ENCODE results near the gene FAM89B. TPM values are rescaled to one million over a fixed set of nuclear protein-coding genes. Genes with fewer than 3 reads are reported as not detected.
A peak's percentile ranks its signal among the peaks of the same experiment; 100 is the strongest.

FAM89B gene
- polyA plus RNA-seq, 1 donor from 2014 or later, result 75.1 TPM

- Histone ChIP-seq H3K4me3 (ENCODE audit: low read length) (peak within 1 kb of the TSS; percentile 81), H3K9ac (ENCODE audit: low read length) (peak within 1 kb of the TSS; percentile 76), H3K36me3 (ENCODE audit: insufficient read depth, low read length) (no peaks in the 10 kb centered on the region), H3K9me3 (ENCODE audit: low read length) (no peaks in the 10 kb centered on the region), H3F3A (ENCODE audit: insufficient read depth, low read length, poor library complexity, severe bottlenecking) (no peaks in the 10 kb centered on the region), H3K4me2 (ENCODE audit: low read length) (peak within 1 kb of the TSS; percentile 84), H3K79me2 (replicated peaks; ENCODE audit: insufficient read depth, low read length) (peaks cover 18% of the 10 kb centered on the region), H3K27me3 (ENCODE audit: insufficient read depth, low read depth, low read length) (no peaks in the 10 kb centered on the region), H3K9me2 (ENCODE audit: insufficient read depth, low read length) (no peaks in the 10 kb centered on the region), H3K27ac (ENCODE audit: low read length) (peak within 1 kb of the TSS; percentile 66), H4K20me1 (ENCODE audit: insufficient read depth) (no peaks in the 10 kb centered on the region), H2AFZ (ENCODE audit: low read depth, low read length) (peak within 1 kb of the TSS; percentile 31)
- TF ChIP-seq MXI1 (conservative IDR thresholded peaks at IDR 0.05; ENCODE audit: poor library complexity, severe bottlenecking), result peak; percentile 76
- TF ChIP-seq CTCF (IDR thresholded peaks at IDR 0.05; ENCODE audit: poor library complexity, severe bottlenecking), result peak; percentile 34
- peak; percentile 34 for TF ChIP-seq POLR2AphosphoS5 (IDR thresholded peaks at IDR 0.05)
- peak; percentile 69 for TF ChIP-seq EP300 (conservative IDR thresholded peaks at IDR 0.05; ENCODE audit: poor library complexity, severe bottlenecking)
- TF ChIP-seq EZH2 (IDR thresholded peaks at IDR 0.05; ENCODE audit: borderline replicate concordance, insufficient read depth, low read length, poor library complexity, severe bottlenecking), result no peak
Measured at GRCh38 chr11:65615229-65615949, 43.1 kb downstream of the FAM89B start, which contains the start of gene PCNX3. Gene PCNX3, plus strand, starts transcription at chr11:65615776. Its CDS starts 536 bp downstream, at chr11:65616312.

DNA sequence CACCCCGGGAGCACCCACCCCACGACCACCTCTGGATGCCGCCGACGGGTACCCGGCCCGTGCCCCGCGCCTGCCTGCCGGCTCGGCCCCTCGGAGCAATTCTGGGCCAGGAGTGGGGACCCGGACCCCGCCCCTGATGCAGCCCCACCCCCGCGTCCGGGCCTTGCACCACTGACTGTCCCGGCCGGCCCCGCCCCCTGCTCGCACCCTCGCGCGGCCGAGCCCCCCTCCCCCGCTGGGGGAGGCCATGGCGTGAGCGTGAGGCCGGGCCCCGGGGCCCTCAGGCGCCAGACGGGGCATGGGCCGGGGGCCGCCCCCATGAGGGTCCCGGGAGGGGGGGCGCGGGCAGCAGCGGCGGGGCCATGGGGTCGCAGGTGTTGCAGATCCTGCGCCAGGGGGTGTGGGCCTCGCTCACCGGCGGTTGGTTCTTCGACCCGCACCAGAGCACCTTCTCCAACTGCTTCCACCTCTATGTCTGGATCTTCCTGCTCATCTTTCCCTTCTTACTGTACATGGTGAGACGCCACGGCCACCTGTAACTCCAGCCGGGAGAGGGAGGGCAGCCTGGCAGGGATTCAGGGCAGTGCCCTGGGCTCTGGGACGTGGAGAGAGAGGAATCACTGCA, 43.7 kb downstream of the FAM89B start:
- H3K79me2 ChIP-seq (replicated peaks; ENCODE audit: insufficient read depth, low read length), result peaks cover 18% of the 10 kb centered on the region
- H2AFZ ChIP-seq (ENCODE audit: low read depth, low read length), result no peak overlapping the region
- peak overlapping the region; percentile 84 for H3K4me2 ChIP-seq (ENCODE audit: low read length)
- no peaks in the 10 kb centered on the region for H3K9me2 ChIP-seq (ENCODE audit: insufficient read depth, low read length)
- no peaks in the 10 kb centered on the region for H3K27me3 ChIP-seq (ENCODE audit: insufficient read depth, low read depth, low read length)
- no peaks in the 10 kb centered on the region for H3F3A ChIP-seq (ENCODE audit: insufficient read depth, low read length, poor library complexity, severe bottlenecking)
- peak overlapping the region; percentile 76 for H3K9ac ChIP-seq (ENCODE audit: low read length)
- no peak for TF ChIP-seq SMC3 (conservative IDR thresholded peaks at IDR 0.05; ENCODE audit: poor library complexity)
- no peaks in the 10 kb centered on the region for H3K36me3 ChIP-seq (ENCODE audit: insufficient read depth, low read length)
- H3K4me3 ChIP-seq (ENCODE audit: low read length), result peak overlapping the region; percentile 81
- peak overlapping the region; percentile 66 for H3K27ac ChIP-seq (ENCODE audit: low read length)
- H4K20me1 ChIP-seq (ENCODE audit: insufficient read depth), result no peaks in the 10 kb centered on the region
- H3K9me3 ChIP-seq (ENCODE audit: low read length), result no peaks in the 10 kb centered on the region

DNA sequence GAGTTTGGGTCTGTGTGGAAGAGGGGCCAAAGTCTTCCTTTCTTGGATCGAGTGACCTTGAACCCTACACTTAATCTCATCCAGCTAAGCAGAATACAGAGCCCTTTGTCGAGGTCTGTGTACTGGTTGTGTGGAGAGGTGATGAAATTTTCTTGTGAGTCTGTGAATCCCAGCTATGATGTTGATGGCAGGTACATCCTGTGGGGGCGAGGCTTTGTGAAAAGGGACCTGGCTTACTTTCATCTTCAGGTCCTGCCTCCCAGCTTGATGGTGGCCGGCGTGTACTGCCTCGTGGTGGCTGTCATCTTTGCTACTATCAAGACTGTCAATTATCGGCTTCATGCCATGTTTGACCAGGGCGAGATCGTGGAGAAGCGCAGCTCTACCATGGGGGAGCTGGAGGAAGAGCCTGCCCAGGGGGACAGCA, 44.2 kb downstream of the FAM89B start:
- no peak for TF ChIP-seq MXI1 (conservative IDR thresholded peaks at IDR 0.05; ENCODE audit: poor library complexity, severe bottlenecking)
- TF ChIP-seq POLR2AphosphoS5 (IDR thresholded peaks at IDR 0.05), result no peak
- TF ChIP-seq RAD21 (conservative IDR thresholded peaks at IDR 0.05), result no peak
- TF ChIP-seq EZH2 (IDR thresholded peaks at IDR 0.05; ENCODE audit: borderline replicate concordance, insufficient read depth, low read length, poor library complexity, severe bottlenecking), result no peak
- Histone ChIP-seq H3K9me3 (ENCODE audit: low read length) (no peaks in the 10 kb centered on the region), H3K36me3 (ENCODE audit: insufficient read depth, low read length) (no peaks in the 10 kb centered on the region), H4K20me1 (ENCODE audit: insufficient read depth) (no peaks in the 10 kb centered on the region), H3F3A (ENCODE audit: insufficient read depth, low read length, poor library complexity, severe bottlenecking) (no peaks in the 10 kb centered on the region), H3K9me2 (ENCODE audit: insufficient read depth, low read length) (no peaks in the 10 kb centered on the region), H3K27ac (ENCODE audit: low read length) (no peak overlapping the region), H3K4me2 (ENCODE audit: low read length) (peak overlapping the region; percentile 84), H3K79me2 (replicated peaks; ENCODE audit: insufficient read depth, low read length) (peaks cover 18% of the 10 kb centered on the region), H3K9ac (ENCODE audit: low read length) (peak overlapping the region; percentile 76), H2AFZ (ENCODE audit: low read depth, low read length) (no peak overlapping the region), H3K27me3 (ENCODE audit: insufficient read depth, low read depth, low read length) (no peaks in the 10 kb centered on the region), H3K4me3 (ENCODE audit: low read length) (peak overlapping the region; percentile 81)

Measured in neural cell (in vitro differentiated cells).